AG04449 (cell line): ENCODE data around the gene FAM171A2.
"Not testable (repeated sequence)": the region's sequence is repeated elsewhere in the genome, so short reads cannot be mapped to it uniquely, and the experiment has no call there.

ENCODE experiments used
- CTCF ChIA-PET: fragments of 350-600 bp; formaldehyde crosslinking; extraction: SDS; loops from one replicate; lab custom pipeline; 2021; ENCODE audit warnings: antibody characterized with exemption; lab: Yijun Ruan, JAX
- POLR2A ChIA-PET: fragments of 400-600, 350-600 bp; formaldehyde crosslinking; extraction: SDS; loops from one replicate; lab custom pipeline; 2020; ENCODE audit warnings: antibody characterized with exemption, inconsistent platforms; lab: Yijun Ruan, JAX
- DNase-seq: peaks from one replicate; pipeline ENCODE4 v3.0.0-alpha.2; 2010; ENCODE audit warnings: low read depth, low spot score
- H3K4me3 ChIP-seq: 2 replicates; pipeline ENCODE4 v1.5.1; 2011; ENCODE audit warnings: low read depth, mild to moderate bottlenecking, control low read depth, low read length
- CTCF ChIP-seq: IDR thresholded peaks from one replicate; pipeline ENCODE4 v1.5.1; 2011; ENCODE audit warnings: mild to moderate bottlenecking, moderate library complexity, low read length, control low read depth, inconsistent platforms; ENCODE audit not compliant: insufficient read depth; ENCODE audit errors: missing control alignments

FAM171A2 gene

GRCh38 chr17:44335968-44336367, 27.7 kb downstream of the FAM171A2 start:
- DNase-seq, result no peak
- H3K4me3 ChIP-seq, result no peak overlapping the region
- POLR2A ChIA-PET, result no interaction called here
- TF ChIP-seq CTCF, result no peak
- CTCF ChIA-PET, result interaction anchor here (2.2 to 9.2 kb wide), 2 partner anchors 9 to 126 kb away, joined by 7 to 130 read pairs; partner anchors contain the start of gene GRN

GRCh38 chr17:44335564-44335963, 28.1 kb downstream of the FAM171A2 start:
- no peak for DNase-seq
- H3K4me3 ChIP-seq, result no peak overlapping the region
- TF ChIP-seq CTCF, result no peak
- POLR2A ChIA-PET, result no interaction called here
- CTCF ChIA-PET, result interaction anchor here (2.2 to 9.2 kb wide), 2 partner anchors 9 to 125 kb away, joined by 7 to 130 read pairs; partner anchors contain the start of gene GRN

GRCh38 chr17:44334727-44335126, 28.9 kb downstream of the FAM171A2 start:
- DNase-seq, result no peak
- no peak for TF ChIP-seq CTCF
- POLR2A ChIA-PET, result no interaction called here
- CTCF ChIA-PET, result interaction anchor here (9.2 kb wide), 1 partner anchor 125 kb away, joined by 130 read pairs; no protein-coding TSS in a partner anchor
- no peak overlapping the region for H3K4me3 ChIP-seq

GRCh38 chr17:44334315-44334714, 29.3 kb downstream of the FAM171A2 start:
- TF ChIP-seq CTCF, result no peak
- ChIA-PET CTCF (interaction anchor here (1.3 to 9.2 kb wide), 3 partner anchors 10 to 124 kb away, joined by 5 to 130 read pairs (median 37); partner anchors contain the start of gene GRN), POLR2A (no interaction called here)
- no peak overlapping the region for H3K4me3 ChIP-seq
- no peak for DNase-seq

GRCh38 chr17:44333371-44333770, 30.3 kb downstream of the FAM171A2 start:
- no peak overlapping the region for H3K4me3 ChIP-seq
- ChIA-PET POLR2A (interaction anchor here (0.5 kb wide), 1 partner anchor 157 kb away, joined by 3 read pairs; no protein-coding TSS in a partner anchor), CTCF (interaction anchor here (0.7 to 9.2 kb wide), 11 partner anchors 7 to 302 kb away, joined by 3 to 130 read pairs (median 6); partner anchors contain the start of gene GRN)
- no peak for TF ChIP-seq CTCF
- DNase-seq, result no peak

GRCh38 chr17:44331249-44331760, 32.3 kb downstream of the FAM171A2 start:
- ChIA-PET CTCF (interaction anchor here (0.6 to 9.2 kb wide), 36 partner anchors 9 to 539 kb away, joined by 3 to 130 read pairs (median 6); partner anchors contain the start of genes FAM171A2 and GRN), POLR2A (interaction anchor here (0.7 kb wide), 1 partner anchor 121 kb away, joined by 5 read pairs; no protein-coding TSS in a partner anchor)
- no peak for DNase-seq
- H3K4me3 ChIP-seq, result no peak overlapping the region
- peak; percentile 61 for TF ChIP-seq CTCF

GRCh38 chr17:44330263-44330662, 33.4 kb downstream of the FAM171A2 start:
- ChIA-PET POLR2A (interaction anchor here (0.7 kb wide), 1 partner anchor 11 kb away, joined by 3 read pairs; no protein-coding TSS in a partner anchor), CTCF (interaction anchor here (0.7 to 9.2 kb wide), 29 partner anchors 8 to 387 kb away, joined by 3 to 130 read pairs (median 7); partner anchors contain the start of gene GRN)
- H3K4me3 ChIP-seq, DNase-seq: not testable (repeated sequence)

GRCh38 chr17:44329516-44329915, 34.1 kb downstream of the FAM171A2 start:
- CTCF ChIA-PET, result interaction anchor here (1.4 to 9.2 kb wide), 12 partner anchors 11 to 386 kb away, joined by 3 to 130 read pairs (median 13); partner anchors contain the start of gene GRN
- H3K4me3 ChIP-seq, POLR2A ChIA-PET, DNase-seq: not testable (repeated sequence)
